Measurements from ENCODE around the gene EIF4E1B.

EIF4E1B gene

DNA sequence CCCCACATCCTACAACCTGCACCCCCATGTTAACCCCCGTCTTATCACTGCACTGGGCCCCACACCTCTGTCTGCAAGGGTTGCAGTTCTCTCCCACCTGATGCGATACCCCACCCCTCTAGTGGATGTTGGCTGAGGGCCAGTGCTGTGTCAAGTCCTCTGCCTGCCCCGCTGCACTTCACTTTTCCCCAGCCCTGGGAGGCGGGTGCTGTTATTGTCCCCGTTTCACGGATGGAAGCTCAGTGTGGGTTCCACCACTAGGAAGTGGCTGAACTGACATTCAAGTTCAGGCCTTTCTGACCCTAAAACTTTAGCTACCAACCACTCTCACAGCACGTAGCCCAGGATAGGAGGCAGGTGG, 3.6 kb upstream of the EIF4E1B start:
- Histone ChIP-seq H3K9me3 (replicated peaks in 1 of 11) (no peaks in the 10 kb centered on the region), H3K4me2 (peak overlapping the region in 10 of 11 experiments; percentile 38 to 100 (median 98); a peak in 18 of 22 replicates), H3K27ac (no peak overlapping the region), H3K4me3 (no peak overlapping the region), H3K36me3 (no peaks in the 10 kb centered on the region), H3K9ac (no peak overlapping the region), H3K4me1 (peaks cover 26 to 78% (median 72%) of the 10 kb centered on the region in 10 experiments), H4K20me1 (peaks cover 0 to 46% (median 6%) of the 10 kb centered on the region in 11 experiments; a peak in 9 of 22 replicates), H3K27me3 (peaks cover 19 to 52% (median 33%) of the 10 kb centered on the region in 11 experiments)
- TF ChIP-seq Cebpa-rat (IDR thresholded peaks at IDR 0.05): no peak

DNA sequence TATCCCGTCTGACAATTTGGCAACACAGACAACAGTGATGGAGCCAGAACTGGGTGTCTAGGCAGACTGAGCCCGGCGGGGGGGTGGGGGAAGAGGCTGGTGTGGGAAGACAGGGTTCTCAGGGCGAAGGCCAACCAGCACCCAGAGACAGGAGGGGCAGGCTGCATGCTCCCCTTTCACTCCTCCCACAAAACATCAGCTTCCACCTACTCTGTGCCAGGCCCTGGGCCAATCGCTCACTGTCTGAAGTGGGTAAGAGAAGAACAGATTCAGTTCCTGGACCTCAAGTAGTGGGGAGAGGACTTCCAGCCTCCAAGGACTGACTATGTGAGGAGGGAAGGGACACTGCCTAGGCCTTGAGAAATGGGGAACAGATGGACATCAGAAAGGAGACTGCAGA, 2.9 kb upstream of the EIF4E1B start:
- H3K4me1 ChIP-seq: peaks cover 25 to 78% (median 70%) of the 10 kb centered on the region in 10 experiments; a peak in 19 of 20 replicates
- peak overlapping the region in 1 of 11 experiments; percentile 7; a peak in 1 of 22 replicates for H3K9ac ChIP-seq
- H3K9me3 ChIP-seq (replicated peaks in 1 of 11): no peaks in the 10 kb centered on the region
- peaks cover 0 to 46% (median 6%) of the 10 kb centered on the region in 11 experiments; a peak in 8 of 22 replicates for H4K20me1 ChIP-seq
- no peak for TF ChIP-seq Cebpa-rat (IDR thresholded peaks at IDR 0.05)
- no peak overlapping the region for H3K27ac ChIP-seq
- H3K4me3 ChIP-seq: no peak overlapping the region
- H3K27me3 ChIP-seq: peaks cover 18 to 51% (median 31%) of the 10 kb centered on the region in 11 experiments
- H3K4me2 ChIP-seq: peak overlapping the region; percentile 3 to 100 (median 97); a peak in 19 of 22 replicates
- no peaks in the 10 kb centered on the region for H3K36me3 ChIP-seq

DNA sequence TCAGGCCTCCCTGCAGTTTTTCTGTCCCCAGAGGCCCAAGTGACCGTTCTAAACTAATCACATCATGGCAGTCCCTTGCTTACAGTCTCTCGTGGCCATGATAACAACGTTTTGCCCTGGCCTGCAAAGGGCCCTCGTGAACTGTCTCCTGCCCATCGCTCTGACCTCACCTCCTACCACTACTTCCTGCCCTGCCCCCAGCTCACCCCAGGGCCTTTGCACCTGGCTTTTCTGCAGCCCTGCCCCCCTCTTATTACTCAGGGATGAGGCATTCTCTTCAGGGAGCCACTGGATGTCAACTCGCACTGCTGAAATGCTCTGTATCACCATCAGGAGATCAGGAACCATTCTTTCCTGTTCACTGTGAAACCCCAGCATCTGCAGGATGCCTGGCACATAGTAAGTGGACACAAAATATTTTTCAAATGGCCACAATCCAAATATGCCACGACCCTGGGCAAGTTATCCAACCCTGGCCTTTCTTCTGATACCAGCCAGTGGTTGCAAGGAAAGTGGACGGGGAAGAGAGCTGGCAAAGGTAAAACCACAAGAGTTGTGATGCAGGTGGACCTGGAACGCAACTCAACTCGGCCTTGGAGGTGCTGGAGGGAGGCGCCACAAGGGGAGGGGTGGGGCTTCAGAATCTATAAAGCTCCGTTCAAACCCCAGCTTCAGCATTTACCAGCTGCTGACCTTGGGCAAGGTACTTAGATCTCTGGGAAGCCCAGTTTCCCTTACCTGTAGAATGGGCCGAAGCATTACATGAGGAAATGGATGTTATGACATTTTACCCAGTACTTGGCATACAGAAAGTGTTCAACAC, 1.9 kb upstream of the EIF4E1B start:
- H3K27me3 ChIP-seq: peaks cover 18 to 56% (median 31%) of the 10 kb centered on the region in 11 experiments
- H4K20me1 ChIP-seq: peaks cover 0 to 46% (median 6%) of the 10 kb centered on the region in 11 experiments; a peak in 8 of 22 replicates
- TF ChIP-seq Cebpa-rat (IDR thresholded peaks at IDR 0.05): no peak
- no peak overlapping the region for H3K27ac ChIP-seq
- peak overlapping the region in 9 of 11 experiments; percentile 48 to 100 (median 98); a peak in 18 of 22 replicates for H3K4me2 ChIP-seq
- H3K4me3 ChIP-seq: no peak overlapping the region
- no peaks in the 10 kb centered on the region for H3K36me3 ChIP-seq
- H3K9me3 ChIP-seq (replicated peaks in 1 of 11): no peaks in the 10 kb centered on the region
- H3K9ac ChIP-seq: no peak overlapping the region
- H3K4me1 ChIP-seq: peaks cover 28 to 89% (median 80%) of the 10 kb centered on the region in 10 experiments

DNA sequence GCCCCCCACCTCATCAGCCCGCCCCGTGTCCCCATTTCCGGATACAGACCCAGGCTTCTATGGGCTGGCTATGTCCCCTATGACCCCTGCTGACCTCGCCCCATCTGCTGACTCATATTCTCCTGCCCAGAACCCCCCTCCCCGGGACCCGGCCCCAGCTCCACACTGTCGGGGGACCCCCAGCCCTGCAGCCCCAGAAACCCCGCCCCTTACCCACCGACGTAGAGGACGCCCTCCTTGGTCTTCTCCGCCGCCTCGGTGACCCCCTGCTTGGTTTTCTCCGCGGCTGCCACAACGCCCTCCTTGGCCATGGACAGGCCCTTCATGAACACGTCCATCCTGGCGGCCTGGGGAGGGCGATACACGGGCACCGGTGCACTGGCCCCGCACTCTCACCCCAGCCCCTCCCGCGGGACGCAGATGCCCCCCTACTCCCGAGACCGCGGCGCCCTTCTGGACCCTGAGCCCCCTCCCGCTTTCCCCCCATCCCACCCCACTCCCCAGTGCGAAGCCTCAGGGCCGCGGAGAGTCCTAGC, 1.1 kb upstream of the EIF4E1B start:
- Histone ChIP-seq H3K4me3 (peak overlapping the region; percentile 55 to 71 (median 62)), H3K4me2 (peak overlapping the region; percentile 95 to 100 (median 99)), H3K36me3 (no peaks in the 10 kb centered on the region), H4K20me1 (peaks cover 0 to 49% (median 10%) of the 10 kb centered on the region in 11 experiments; a peak in 10 of 22 replicates), H3K9ac (peak overlapping the region in 7 of 11 experiments; percentile 4 to 69 (median 49); a peak in 8 of 22 replicates), H3K27me3 (peaks cover 18 to 60% (median 31%) of the 10 kb centered on the region in 11 experiments), H3K9me3 (replicated peaks in 1 of 11) (no peaks in the 10 kb centered on the region), H3K4me1 (peaks cover 34 to 92% (median 87%) of the 10 kb centered on the region in 10 experiments), H3K27ac (no peak overlapping the region)
- no peak for TF ChIP-seq Cebpa-rat (IDR thresholded peaks at IDR 0.05)

DNA sequence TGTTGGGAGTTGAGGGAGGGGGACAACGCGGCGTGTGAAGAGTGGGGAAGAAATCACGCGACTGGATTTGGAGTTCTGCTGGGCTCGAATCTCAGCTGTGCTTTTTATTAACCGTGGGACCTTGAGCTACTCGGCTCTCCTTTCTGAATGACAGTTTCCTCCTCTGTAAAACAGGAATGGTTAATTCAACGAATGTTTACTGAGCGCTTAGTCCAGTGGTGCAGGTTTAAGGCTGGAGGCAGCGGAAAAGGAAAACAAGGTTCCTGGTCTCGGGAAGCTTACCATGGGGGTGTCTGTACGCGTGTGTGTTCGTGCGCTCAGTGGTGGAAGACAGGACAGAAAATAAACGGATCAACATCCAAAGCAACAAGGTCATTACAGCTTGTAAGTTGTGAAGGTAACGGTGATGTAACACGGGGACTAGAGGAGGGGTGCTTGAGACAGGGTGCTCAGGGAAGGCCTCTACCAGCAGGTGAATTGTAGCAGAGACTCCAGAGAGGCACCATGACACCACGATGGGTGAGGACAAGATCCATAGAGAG, 277 bp downstream of the EIF4E1B start:
- peak overlapping the region; percentile 95 to 100 (median 99) for H3K4me2 ChIP-seq
- H3K36me3 ChIP-seq: no peaks in the 10 kb centered on the region
- H3K4me1 ChIP-seq: peaks cover 34 to 93% (median 89%) of the 10 kb centered on the region in 10 experiments
- peaks cover 0 to 49% (median 10%) of the 10 kb centered on the region in 11 experiments; a peak in 10 of 22 replicates for H4K20me1 ChIP-seq
- TF ChIP-seq Cebpa-rat (IDR thresholded peaks at IDR 0.05): no peak
- no peak overlapping the region for H3K27ac ChIP-seq
- peaks cover 18 to 60% (median 31%) of the 10 kb centered on the region in 11 experiments for H3K27me3 ChIP-seq
- peak overlapping the region in 10 of 11 experiments; percentile 3 to 69 (median 44); a peak in 14 of 22 replicates for H3K9ac ChIP-seq
- peak overlapping the region; percentile 55 to 71 (median 62) for H3K4me3 ChIP-seq
- H3K9me3 ChIP-seq (replicated peaks in 1 of 11): no peaks in the 10 kb centered on the region

DNA sequence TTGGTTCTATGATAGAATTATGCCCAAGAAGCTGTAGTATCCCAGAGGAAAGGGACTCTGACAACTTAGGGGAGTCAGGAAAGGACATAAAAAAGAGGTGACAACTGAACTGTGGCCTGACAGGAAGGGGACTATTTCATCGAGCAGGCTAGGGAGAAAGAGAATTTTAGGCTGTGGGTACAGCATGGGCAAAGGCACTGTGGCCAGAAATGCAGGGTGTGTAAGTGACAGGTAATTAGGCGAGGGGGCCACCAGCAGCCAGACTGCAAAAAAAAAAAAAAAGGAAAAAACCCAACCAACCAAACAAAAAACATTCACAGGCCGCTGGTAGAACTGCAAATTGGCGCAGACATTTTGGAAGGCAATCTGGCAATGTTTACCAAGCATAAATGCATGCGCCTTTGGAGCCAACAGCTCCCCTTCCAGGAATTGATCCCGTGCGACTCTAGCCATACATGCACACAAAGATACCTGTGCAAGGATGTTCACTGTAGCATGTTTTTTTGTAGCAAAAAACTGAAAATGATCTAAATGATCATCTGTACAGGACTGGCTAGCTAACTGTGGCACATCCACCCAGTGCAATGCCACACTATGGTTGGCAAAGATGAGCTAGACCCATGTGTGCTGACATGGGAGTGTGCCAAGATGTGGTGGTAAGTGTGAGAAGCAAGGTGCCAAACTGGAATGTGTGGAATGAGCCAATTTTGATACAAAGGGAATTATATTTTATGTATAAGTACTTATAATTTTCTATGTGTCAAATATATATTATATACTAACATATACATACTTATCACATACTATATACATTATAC, 1.1 kb downstream of the EIF4E1B start:
- Histone ChIP-seq H3K4me1 (peaks cover 34 to 91% (median 83%) of the 10 kb centered on the region in 10 experiments), H3K4me2 (peak overlapping the region in 9 of 11 experiments; percentile 95 to 100 (median 98); a peak in 19 of 22 replicates), H3K4me3 (no peak overlapping the region), H3K27ac (no peak overlapping the region), H3K9me3 (replicated peaks in 1 of 11) (no peaks in the 10 kb centered on the region), H3K36me3 (no peaks in the 10 kb centered on the region), H3K27me3 (peaks cover 18 to 60% (median 31%) of the 10 kb centered on the region in 11 experiments), H3K9ac (no peak overlapping the region), H4K20me1 (peaks cover 0 to 46% (median 10%) of the 10 kb centered on the region in 11 experiments; a peak in 10 of 22 replicates)
- no peak for TF ChIP-seq Cebpa-rat (IDR thresholded peaks at IDR 0.05)

DNA sequence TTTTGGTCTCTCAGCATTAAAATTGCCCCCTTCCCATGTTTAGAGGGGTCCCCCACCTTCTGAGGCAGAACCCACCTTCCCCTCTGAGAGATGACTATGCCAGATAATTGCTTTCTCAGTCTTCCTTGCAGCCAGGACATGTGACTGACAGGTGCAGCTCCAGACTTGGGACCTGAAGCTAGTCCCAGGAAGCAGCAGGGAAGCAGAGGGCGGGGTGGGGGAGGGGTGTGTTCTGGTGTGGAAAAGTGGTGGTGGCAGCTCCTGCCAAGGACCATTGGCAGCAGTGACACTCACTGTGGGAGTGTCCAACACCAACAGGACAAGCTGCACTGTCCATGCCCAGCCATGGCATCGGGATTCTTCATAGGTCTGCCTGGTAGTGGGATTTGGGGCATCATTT, 2.3 kb downstream of the EIF4E1B start:
- no peak overlapping the region for H3K4me3 ChIP-seq
- no peaks in the 10 kb centered on the region for H3K36me3 ChIP-seq
- H3K9me3 ChIP-seq (replicated peaks in 1 of 11): no peaks in the 10 kb centered on the region
- peak overlapping the region in 7 of 11 experiments; percentile 79 to 92 (median 84); a peak in 10 of 22 replicates for H3K4me2 ChIP-seq
- peaks cover 18 to 50% (median 31%) of the 10 kb centered on the region in 11 experiments for H3K27me3 ChIP-seq
- TF ChIP-seq Cebpa-rat (IDR thresholded peaks at IDR 0.05): no peak
- H3K27ac ChIP-seq: no peak overlapping the region
- H3K9ac ChIP-seq: no peak overlapping the region
- H4K20me1 ChIP-seq: peaks cover 0 to 41% (median 10%) of the 10 kb centered on the region in 11 experiments; a peak in 9 of 22 replicates
- peaks cover 25 to 88% (median 75%) of the 10 kb centered on the region in 10 experiments for H3K4me1 ChIP-seq

DNA sequence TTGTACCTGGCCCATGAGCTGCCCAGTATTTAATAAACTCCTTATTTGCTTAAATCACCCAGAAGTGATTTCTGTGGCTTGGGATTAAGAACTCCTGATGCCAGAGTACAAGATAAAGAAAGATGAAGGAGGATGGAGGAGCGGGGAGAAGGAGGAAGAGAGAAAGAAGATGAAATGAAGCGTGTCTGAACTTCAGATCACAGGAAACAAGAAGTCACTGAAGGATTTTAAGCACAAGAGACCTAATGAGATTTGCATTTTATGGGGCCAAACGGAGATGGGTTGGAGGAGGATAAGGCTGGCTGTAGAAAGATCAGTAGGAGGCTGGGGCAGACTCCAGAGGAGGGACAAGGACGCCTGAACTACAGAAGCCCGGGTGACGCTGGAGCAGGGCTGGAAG, 3.1 kb downstream of the EIF4E1B start:
- peak overlapping the region in 1 of 11 experiments; percentile 10; a peak in 1 of 22 replicates for H3K27ac ChIP-seq
- no peak for TF ChIP-seq Cebpa-rat (IDR thresholded peaks at IDR 0.05)
- no peaks in the 10 kb centered on the region for H3K36me3 ChIP-seq
- H3K27me3 ChIP-seq: peaks cover 17 to 42% (median 26%) of the 10 kb centered on the region in 11 experiments
- H3K9ac ChIP-seq: peak overlapping the region in 1 of 11 experiments; percentile 27; a peak in 1 of 22 replicates
- H3K4me1 ChIP-seq: peaks cover 25 to 82% (median 67%) of the 10 kb centered on the region in 10 experiments
- no peak overlapping the region for H3K4me3 ChIP-seq
- H3K4me2 ChIP-seq: peak overlapping the region; percentile 51 to 92 (median 81)
- H3K9me3 ChIP-seq (replicated peaks in 1 of 11): no peaks in the 10 kb centered on the region
- peaks cover 0 to 33% (median 10%) of the 10 kb centered on the region in 11 experiments; a peak in 9 of 22 replicates for H4K20me1 ChIP-seq

Measured in BLaER1 treated with 17β-estradiol and CSF1 and Interleukin-3, amounts not matched to agents 10 nM and 100 nM (cell line).